Gastroesophageal sphincter (tissue), 4 donors: Measurements from ENCODE around the gene TPM1. TPM values are rescaled to one million over a fixed set of nuclear protein-coding genes. Genes with fewer than 3 reads are reported as not detected.

Source experiments
- ATAC-seq: fragments of 150-250 bp; one replicate; pipeline ENCODE4 v1.9.1; 2016; ENCODE audit warnings: mild to moderate bottlenecking, moderate library complexity
- H3K27ac ChIP-seq, 4 donors: fragments of 200-600 bp; sonication (generic) in 3 of 4; 1 replicate in 3 of 4; 2 replicates in 1 of 4; pipeline ENCODE4 v1.5.1; 2016 to 2019
- H3K27me3 ChIP-seq: fragments of 200-600 bp; sonication (generic); one replicate; pipeline ENCODE4 v1.5.1; 2019
- H3K36me3 ChIP-seq, 2 donors: fragments of 200-600 bp; sonication (generic); one replicate each; pipeline ENCODE4 v1.5.1; 2019; ENCODE audit warnings: control low read depth in 1 of 2
- H3K4me1 ChIP-seq, 3 donors: fragments of 200-600 bp; sonication (generic); 1 replicate in 2 of 3; 2 replicates in 1 of 3; pipeline ENCODE4 v1.5.1; 2016 to 2019; ENCODE audit warnings: control low read depth in 2 of 3
- H3K4me3 ChIP-seq, 2 donors: fragments of 200-600 bp; sonication (generic); one replicate each; pipeline ENCODE4 v1.5.1; 2019; ENCODE audit warnings: mild to moderate bottlenecking in 1 of 2, moderate library complexity in 1 of 2
- H3K9me3 ChIP-seq, 3 donors: fragments of 200-600 bp; sonication (generic); one replicate each; pipeline ENCODE4 v1.5.1; 2017 to 2019; ENCODE audit warnings: control low read depth in 2 of 3
- EP300 ChIP-seq: sonication (generic); formaldehyde crosslinking; IDR thresholded peaks from one replicate; pipeline ENCODE4 v1.6.1; 2017; ENCODE audit warnings: antibody characterized with exemption, mild to moderate bottlenecking
- POLR2A ChIP-seq, 2 donors: fragments of 450-650 bp; IDR thresholded peaks; one replicate each; pipeline ENCODE4 v1.6.1; 2017; ENCODE audit warnings: antibody characterized with exemption in 2 of 2, mild to moderate bottlenecking in 2 of 2, moderate library complexity in 1 of 2
- POLR2AphosphoS5 ChIP-seq: sonication (generic); formaldehyde crosslinking; IDR thresholded peaks from one replicate; pipeline ENCODE4 v1.6.1; 2017; ENCODE audit warnings: antibody characterized with exemption
- WGBS, 2 donors: methylation state at CpG; one replicate each; pipeline ENCODE4 v1.1.5; 2018; ENCODE audit warnings: low coverage in 1 of 2; 5-methylcytosine and 5-hydroxymethylcytosine counted together
- total RNA-seq, 4 donors: library from RNA; depleted of rRNA; stranded (reverse); fragments of >200 nt; gene quantifications; one replicate each; pipeline ENCODE4 v1.1.0, GENCODE V29; 2016
- TF ChIP-seq, protein P1 (sequence below), 4 experiments: fragments of 200-600 bp in 2 of 4; fragments of 450-650 bp in 2 of 4; sonication (generic) in 1 of 4; IDR thresholded peaks; one replicate each; pipeline ENCODE4 v1.5.1; 2017 to 2019; ENCODE audit warnings: antibody characterized with exemption in 4 of 4, mild to moderate bottlenecking in 2 of 4, moderate library complexity in 2 of 4

The TPM1 gene
- total RNA-seq, 4 donors from 2014 or later, result 3,599 to 7,152 (median 6,397) TPM

GRCh38 chr15:63076714-63077046 is 34.1 kb downstream of the TPM1 start:
- Histone ChIP-seq H3K9me3 (no peaks in the 10 kb centered on the region), H3K27me3 (no peaks in the 10 kb centered on the region), H3K36me3 (peaks cover 0 to under 1% of the 10 kb centered on the region in 2 donors), H3K27ac (peak overlapping the region; percentile 85 to 98 (median 96)), H3K4me1 (peaks cover 12 to 93% (median 21%) of the 10 kb centered on the region in 3 donors), H3K4me3 (no peak overlapping the region)
- WGBS, 2 donors, result 62 to 83% methylated on average over 3 to 4 of the region's 4 CpGs
- ATAC-seq, result no peak
- TF ChIP-seq, protein P1, sequence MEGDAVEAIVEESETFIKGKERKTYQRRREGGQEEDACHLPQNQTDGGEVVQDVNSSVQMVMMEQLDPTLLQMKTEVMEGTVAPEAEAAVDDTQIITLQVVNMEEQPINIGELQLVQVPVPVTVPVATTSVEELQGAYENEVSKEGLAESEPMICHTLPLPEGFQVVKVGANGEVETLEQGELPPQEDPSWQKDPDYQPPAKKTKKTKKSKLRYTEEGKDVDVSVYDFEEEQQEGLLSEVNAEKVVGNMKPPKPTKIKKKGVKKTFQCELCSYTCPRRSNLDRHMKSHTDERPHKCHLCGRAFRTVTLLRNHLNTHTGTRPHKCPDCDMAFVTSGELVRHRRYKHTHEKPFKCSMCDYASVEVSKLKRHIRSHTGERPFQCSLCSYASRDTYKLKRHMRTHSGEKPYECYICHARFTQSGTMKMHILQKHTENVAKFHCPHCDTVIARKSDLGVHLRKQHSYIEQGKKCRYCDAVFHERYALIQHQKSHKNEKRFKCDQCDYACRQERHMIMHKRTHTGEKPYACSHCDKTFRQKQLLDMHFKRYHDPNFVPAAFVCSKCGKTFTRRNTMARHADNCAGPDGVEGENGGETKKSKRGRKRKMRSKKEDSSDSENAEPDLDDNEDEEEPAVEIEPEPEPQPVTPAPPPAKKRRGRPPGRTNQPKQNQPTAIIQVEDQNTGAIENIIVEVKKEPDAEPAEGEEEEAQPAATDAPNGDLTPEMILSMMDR (IDR thresholded peaks at IDR 0.05), result no peak
- TF ChIP-seq EP300 (no peak), POLR2A (IDR thresholded peaks at IDR 0.05) (no peak), POLR2AphosphoS5 (no peak)

DNA sequence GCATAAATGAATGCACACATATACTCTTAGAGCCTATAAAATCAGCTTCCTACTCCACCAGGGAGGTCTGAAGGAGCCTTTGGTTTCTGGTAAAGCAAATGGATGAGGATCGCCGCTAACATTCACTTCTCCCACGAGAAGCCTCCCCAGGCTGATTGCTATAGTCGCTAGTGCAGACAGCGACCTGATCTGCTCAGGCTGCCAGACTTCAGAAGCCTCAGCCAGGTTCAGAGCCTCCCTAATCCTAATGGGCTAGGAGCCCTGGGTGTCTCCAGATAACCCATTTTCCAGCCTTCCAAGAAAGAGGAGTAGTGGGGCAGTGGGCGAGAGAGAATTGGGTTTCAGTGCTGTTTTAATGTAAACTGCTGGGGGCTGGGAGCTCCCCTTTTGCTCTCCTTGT is 35.4 kb downstream of the TPM1 start:
- no peak for ATAC-seq
- H3K4me3 ChIP-seq, result no peak overlapping the region
- 91 to 100% methylated on average over 1 to 3 of the region's 6 CpGs for WGBS, 2 donors
- peaks cover 12 to 88% (median 21%) of the 10 kb centered on the region in 3 donors for H3K4me1 ChIP-seq
- no peaks in the 10 kb centered on the region for H3K36me3 ChIP-seq
- H3K9me3 ChIP-seq, result no peaks in the 10 kb centered on the region
- TF ChIP-seq, protein P1 (IDR thresholded peaks at IDR 0.05), result no peak
- TF ChIP-seq EP300, result no peak
- no peak for TF ChIP-seq POLR2AphosphoS5
- no peak for TF ChIP-seq POLR2A (IDR thresholded peaks at IDR 0.05)
- peak overlapping the region in 3 of 4 donors; percentile 85 to 98 (median 97) for H3K27ac ChIP-seq
- H3K27me3 ChIP-seq, result no peaks in the 10 kb centered on the region

DNA sequence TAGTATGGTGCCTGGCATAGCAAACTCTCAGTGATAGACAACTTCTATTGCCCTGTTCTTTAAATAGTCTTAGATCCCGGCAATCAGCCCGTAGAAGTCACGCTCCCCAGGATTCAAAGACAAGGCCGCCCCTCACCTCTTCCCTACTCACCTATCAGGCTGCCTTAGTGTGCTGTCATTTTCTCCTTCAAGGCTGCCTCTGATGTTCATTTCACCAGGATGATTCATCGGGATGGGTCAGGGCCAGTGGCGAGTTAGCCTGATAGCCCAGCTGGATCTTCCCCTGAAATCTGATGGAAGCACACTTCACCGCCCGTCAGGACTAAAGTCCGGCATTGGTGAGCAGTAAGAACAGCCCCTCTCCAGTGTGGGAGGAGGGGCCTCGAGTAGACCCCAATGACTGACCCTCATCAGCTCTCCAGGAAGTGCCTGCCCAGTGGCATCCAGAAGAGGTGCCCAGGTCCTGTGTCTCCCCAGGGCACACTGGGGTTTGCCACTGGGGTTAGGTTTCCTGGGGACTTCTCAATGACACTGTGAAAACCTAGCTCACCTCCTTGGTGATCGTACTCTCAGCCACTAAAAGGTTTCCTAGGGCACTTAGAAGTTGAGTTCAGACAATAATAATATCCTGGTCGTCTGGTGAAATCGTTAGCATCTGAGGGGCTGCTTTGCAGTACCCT is 37.5 kb downstream of the TPM1 start:
- WGBS, 2 donors, result 80 to 87% methylated on average over 1 to 3 of the region's 13 CpGs
- TF ChIP-seq, protein P1 (IDR thresholded peaks at IDR 0.05), result no peak
- TF ChIP-seq POLR2AphosphoS5 (no peak), EP300 (no peak), POLR2A (IDR thresholded peaks at IDR 0.05) (no peak)
- Histone ChIP-seq H3K27ac (peak overlapping the region; percentile 10 to 76 (median 73)), H3K4me1 (peaks cover 12 to 74% (median 21%) of the 10 kb centered on the region in 3 donors), H3K27me3 (no peaks in the 10 kb centered on the region), H3K4me3 (no peak overlapping the region), H3K9me3 (no peaks in the 10 kb centered on the region), H3K36me3 (no peaks in the 10 kb centered on the region)
- no peak for ATAC-seq

DNA sequence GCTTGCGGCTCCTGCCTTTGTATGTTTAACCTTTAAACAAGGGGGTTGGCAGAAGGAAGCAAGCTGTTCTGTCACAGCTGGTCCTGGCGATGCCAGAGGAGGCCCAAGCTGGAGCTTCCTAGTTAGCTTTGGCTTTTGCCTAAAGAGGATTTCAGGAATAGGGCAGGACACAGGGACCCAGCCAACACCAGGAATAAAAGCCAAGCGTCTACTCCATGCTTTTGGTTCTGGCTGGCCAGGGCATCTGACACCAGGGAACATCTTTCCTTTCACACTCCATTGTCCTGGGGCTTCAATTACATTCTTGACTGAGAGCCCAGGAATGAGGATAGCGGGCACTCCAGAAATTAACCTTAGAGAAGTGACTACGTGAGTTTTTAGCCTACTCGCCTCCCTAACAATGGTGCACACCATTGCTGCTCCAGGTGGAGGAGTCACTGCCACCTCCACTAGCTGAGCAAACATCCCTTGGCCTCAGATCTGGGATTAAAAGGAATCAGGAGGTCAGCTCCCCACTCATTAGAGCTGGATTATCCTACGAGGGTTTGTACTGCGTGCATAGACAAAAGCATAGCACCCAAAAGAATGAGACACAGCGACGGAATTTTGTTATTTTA is 38.2 kb downstream of the TPM1 start:
- Histone ChIP-seq H3K9me3 (no peaks in the 10 kb centered on the region), H3K27ac (peak overlapping the region; percentile 10 to 76 (median 73)), H3K4me3 (no peak overlapping the region), H3K4me1 (peaks cover 12 to 68% (median 14%) of the 10 kb centered on the region in 3 donors), H3K27me3 (no peaks in the 10 kb centered on the region), H3K36me3 (no peaks in the 10 kb centered on the region)
- 50 to 84% methylated on average over 7 of the region's 10 CpGs for WGBS, 2 donors
- TF ChIP-seq POLR2A (IDR thresholded peaks at IDR 0.05) (no peak), POLR2AphosphoS5 (no peak), EP300 (no peak)
- TF ChIP-seq, protein P1 (IDR thresholded peaks at IDR 0.05), result no peak
- peak; percentile 55 for ATAC-seq

GRCh38 chr15:63082366-63082765 is 39.8 kb downstream of the TPM1 start:
- Histone ChIP-seq H3K27ac (no peak overlapping the region), H3K9me3 (no peaks in the 10 kb centered on the region), H3K36me3 (no peaks in the 10 kb centered on the region), H3K4me1 (peaks cover 0 to 57% (median 4%) of the 10 kb centered on the region in 3 donors), H3K27me3 (no peaks in the 10 kb centered on the region), H3K4me3 (no peak overlapping the region)
- TF ChIP-seq POLR2AphosphoS5, result no peak
- TF ChIP-seq, protein P1 (IDR thresholded peaks at IDR 0.05), result no peak
- no peak for TF ChIP-seq POLR2A (IDR thresholded peaks at IDR 0.05)
- TF ChIP-seq EP300, result no peak
- 29 to 66% methylated on average over 1 to 4 of the region's 4 CpGs for WGBS, 2 donors
- no peak for ATAC-seq
